ENCODE measurements around the gene TRIO.

The TRIO gene

GRCh38 chr5:14247054-14247386 is 103.9 kb downstream of the TRIO start:
- Histone ChIP-seq H3K36me3 (replicated peaks) (no peaks in the 10 kb centered on the region), H3K27me3 (ENCODE audit: low read depth) (no peaks in the 10 kb centered on the region), H3K4me1 (no peaks in the 10 kb centered on the region), H3K4me3 (no peak overlapping the region), H3K9me3 (no peaks in the 10 kb centered on the region)
- in situ Hi-C loops (cut with MboI; ENCODE audit: low sequenced_read_pairs) = no loop called here
- DNase-seq (ENCODE audit: low spot score in 2 of 2) = no peak

GRCh38 chr5:14249258-14250082 is 106.3 kb downstream of the TRIO start:
- in situ Hi-C loops (cut with MboI; ENCODE audit: low sequenced_read_pairs) = loop anchor here (25.0 kb wide), 1 partner anchor 112 kb away; the partner anchor contains the start of gene TRIO
- no peak for DNase-seq (ENCODE audit: low spot score in 2 of 2)

GRCh38 chr5:14250084-14250695 is 107.0 kb downstream of the TRIO start:
- no peaks in the 10 kb centered on the region for H3K36me3 ChIP-seq (replicated peaks)
- H3K4me1 ChIP-seq = no peaks in the 10 kb centered on the region
- peaks cover 5% of the 10 kb centered on the region; the same call in 1 of the 2 replicates for H3K9me3 ChIP-seq
- no peak overlapping the region for H3K4me3 ChIP-seq
- DNase-seq (ENCODE audit: low spot score in 2 of 2) = peak in 1 of 2 experiments; percentile 36
- H3K27me3 ChIP-seq (ENCODE audit: low read depth) = no peaks in the 10 kb centered on the region
- in situ Hi-C loops (cut with MboI; ENCODE audit: low sequenced_read_pairs) = loop anchor here (25.0 kb wide), 1 partner anchor 113 kb away; the partner anchor contains the start of gene TRIO

More at GRCh38 chr5:14249258-14250082, 106.3 kb downstream of the TRIO start:
- H3K4me3 ChIP-seq = no peak overlapping the region
- H3K27me3 ChIP-seq (ENCODE audit: low read depth) = no peaks in the 10 kb centered on the region
- no peaks in the 10 kb centered on the region for H3K4me1 ChIP-seq
- no peaks in the 10 kb centered on the region for H3K36me3 ChIP-seq (replicated peaks)
- peaks cover 5% of the 10 kb centered on the region; the same call in 1 of the 2 replicates for H3K9me3 ChIP-seq

- DNase-seq (ENCODE audit: low spot score in 2 of 2) = no peak
- Histone ChIP-seq H3K27me3 (ENCODE audit: low read depth) (no peaks in the 10 kb centered on the region), H3K36me3 (replicated peaks) (no peaks in the 10 kb centered on the region), H3K9me3 (peaks cover 9% of the 10 kb centered on the region; the same call in 1 of the 2 replicates), H3K4me1 (no peaks in the 10 kb centered on the region), H3K4me3 (no peak overlapping the region)
- in situ Hi-C loops (cut with MboI; ENCODE audit: low sequenced_read_pairs) = loop anchor here (25.0 kb wide), 1 partner anchor 114 kb away; the partner anchor contains the start of gene TRIO
Measured at GRCh38 chr5:14250748-14251701, 107.9 kb downstream of the TRIO start.

- DNase-seq (ENCODE audit: low spot score in 2 of 2) = no peak
- no peaks in the 10 kb centered on the region for H3K36me3 ChIP-seq (replicated peaks)
- in situ Hi-C loops (cut with MboI; ENCODE audit: low sequenced_read_pairs) = loop anchor here (25.0 kb wide), 1 partner anchor 114 kb away; the partner anchor contains the start of gene TRIO
- H3K9me3 ChIP-seq = peaks cover 9% of the 10 kb centered on the region; the same call in 1 of the 2 replicates
- H3K4me1 ChIP-seq = no peaks in the 10 kb centered on the region
- H3K27me3 ChIP-seq (ENCODE audit: low read depth) = no peaks in the 10 kb centered on the region
- no peak overlapping the region for H3K4me3 ChIP-seq
Measured at GRCh38 chr5:14251733-14252132, 108.6 kb downstream of the TRIO start.

GRCh38 chr5:14252793-14253192 is 109.7 kb downstream of the TRIO start:
- Histone ChIP-seq H3K36me3 (replicated peaks) (no peaks in the 10 kb centered on the region), H3K9me3 (peaks cover 9% of the 10 kb centered on the region; the same call in 1 of the 2 replicates), H3K4me1 (no peaks in the 10 kb centered on the region), H3K4me3 (no peak overlapping the region), H3K27me3 (ENCODE audit: low read depth) (no peaks in the 10 kb centered on the region)
- in situ Hi-C loops (cut with MboI; ENCODE audit: low sequenced_read_pairs) = loop anchor here (25.0 kb wide), 1 partner anchor 115 kb away; the partner anchor contains the start of gene TRIO
- DNase-seq (ENCODE audit: low spot score in 2 of 2) = no peak

GRCh38 chr5:14254686-14255085 is 111.5 kb downstream of the TRIO start:
- Histone ChIP-seq H3K9me3 (peaks cover 9% of the 10 kb centered on the region; the same call in 1 of the 2 replicates), H3K36me3 (replicated peaks) (no peaks in the 10 kb centered on the region), H3K27me3 (ENCODE audit: low read depth) (no peaks in the 10 kb centered on the region), H3K4me1 (peaks cover 8% of the 10 kb centered on the region), H3K4me3 (no peak overlapping the region)
- DNase-seq (ENCODE audit: low spot score in 2 of 2) = no peak
- in situ Hi-C loops (cut with MboI; ENCODE audit: low sequenced_read_pairs) = loop anchor here (25.0 kb wide), 1 partner anchor 117 kb away; the partner anchor contains the start of gene TRIO

GRCh38 chr5:14256026-14256690 is 113.0 kb downstream of the TRIO start:
- no peaks in the 10 kb centered on the region for H3K27me3 ChIP-seq (ENCODE audit: low read depth)
- peaks cover 9% of the 10 kb centered on the region; the same call in 1 of the 2 replicates for H3K9me3 ChIP-seq
- no peaks in the 10 kb centered on the region for H3K36me3 ChIP-seq (replicated peaks)
- H3K4me1 ChIP-seq = peaks cover 8% of the 10 kb centered on the region
- in situ Hi-C loops (cut with MboI; ENCODE audit: low sequenced_read_pairs) = loop anchor here (25.0 kb wide), 1 partner anchor 119 kb away; the partner anchor contains the start of gene TRIO
- no peak for DNase-seq (ENCODE audit: low spot score in 2 of 2)
- H3K4me3 ChIP-seq = no peak overlapping the region

GRCh38 chr5:14256756-14257393 is 113.7 kb downstream of the TRIO start:
- Histone ChIP-seq H3K4me3 (no peak overlapping the region), H3K9me3 (peaks cover 9% of the 10 kb centered on the region; the same call in 1 of the 2 replicates), H3K36me3 (replicated peaks) (no peaks in the 10 kb centered on the region), H3K4me1 (peaks cover 8% of the 10 kb centered on the region), H3K27me3 (ENCODE audit: low read depth) (no peaks in the 10 kb centered on the region)
- in situ Hi-C loops (cut with MboI; ENCODE audit: low sequenced_read_pairs) = loop anchor here (25.0 kb wide), 1 partner anchor 120 kb away; the partner anchor contains the start of gene TRIO
- no peak for DNase-seq (ENCODE audit: low spot score in 2 of 2)

- Histone ChIP-seq H3K36me3 (replicated peaks) (no peaks in the 10 kb centered on the region), H3K4me3 (no peak overlapping the region), H3K4me1 (peaks cover 8% of the 10 kb centered on the region), H3K9me3 (peaks cover 9% of the 10 kb centered on the region; the same call in 1 of the 2 replicates), H3K27me3 (ENCODE audit: low read depth) (no peaks in the 10 kb centered on the region)
- in situ Hi-C loops (cut with MboI; ENCODE audit: low sequenced_read_pairs) = loop anchor here (25.0 kb wide), 1 partner anchor 121 kb away; the partner anchor contains the start of gene TRIO
- DNase-seq (ENCODE audit: low spot score in 2 of 2) = no peak
Measured at GRCh38 chr5:14257995-14258403, 114.9 kb downstream of the TRIO start.

- Histone ChIP-seq H3K36me3 (replicated peaks) (no peaks in the 10 kb centered on the region), H3K4me1 (peaks cover 15% of the 10 kb centered on the region), H3K4me3 (no peak overlapping the region), H3K9me3 (peaks cover 7% of the 10 kb centered on the region; the same call in 1 of the 2 replicates), H3K27me3 (ENCODE audit: low read depth) (no peaks in the 10 kb centered on the region)
- no peak for DNase-seq (ENCODE audit: low spot score in 2 of 2)
- in situ Hi-C loops (cut with MboI; ENCODE audit: low sequenced_read_pairs) = loop anchor here (25.0 kb wide), 1 partner anchor 122 kb away; the partner anchor contains the start of gene TRIO
Measured at GRCh38 chr5:14258840-14259239, 115.7 kb downstream of the TRIO start.

GRCh38 chr5:14260637-14261036 is 117.5 kb downstream of the TRIO start:
- no peak for DNase-seq (ENCODE audit: low spot score in 2 of 2)
- H3K4me1 ChIP-seq = peaks cover 27% of the 10 kb centered on the region
- in situ Hi-C loops (cut with MboI; ENCODE audit: low sequenced_read_pairs) = loop anchor here (25.0 kb wide), 1 partner anchor 123 kb away; the partner anchor contains the start of gene TRIO

More at GRCh38 chr5:14260637-14261036, 117.5 kb downstream of the TRIO start:
- no peak overlapping the region for H3K4me3 ChIP-seq
- H3K27me3 ChIP-seq (ENCODE audit: low read depth) = no peaks in the 10 kb centered on the region
- peaks cover 4% of the 10 kb centered on the region; the same call in 1 of the 2 replicates for H3K9me3 ChIP-seq
- no peaks in the 10 kb centered on the region for H3K36me3 ChIP-seq (replicated peaks)

Data from HAP-1 (cell line).